GM19438 (cell line): ENCODE measurements around the gene H3-3A.
A peak's percentile ranks its signal among the peaks of the same experiment; 100 is the strongest.
"Not testable (repeated sequence)": the region's sequence is repeated elsewhere in the genome, so short reads cannot be mapped to it uniquely, and the experiment has no call there.

Experiments
- ATAC-seq: cut with Tn5 transposase; IDR thresholded peaks from one replicate; pipeline ENCODE4 v1.9.1; 2021; ENCODE audit warnings: low read depth; ENCODE audit not compliant: unreplicated experiment

H3-3A gene

DNA sequence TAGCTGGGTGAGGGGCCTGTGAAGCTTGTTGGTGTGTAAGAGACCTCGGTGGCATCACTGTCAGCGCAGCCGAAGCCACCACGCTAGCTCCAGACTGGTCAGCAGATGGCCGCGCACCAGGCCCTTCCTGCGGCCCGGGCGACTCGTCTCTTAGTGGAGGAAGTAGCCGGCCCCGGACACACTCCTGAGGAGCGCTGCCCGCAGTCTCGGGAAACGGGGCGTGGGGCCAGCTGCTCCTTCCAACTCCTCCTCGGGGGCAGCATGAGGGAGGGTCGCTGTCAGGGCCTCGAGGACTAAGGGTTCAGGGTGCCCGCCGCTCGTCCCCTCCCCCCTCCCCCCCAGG lies 20.4 kb downstream of the H3-3A start:
- ATAC-seq: peak; percentile 34

DNA sequence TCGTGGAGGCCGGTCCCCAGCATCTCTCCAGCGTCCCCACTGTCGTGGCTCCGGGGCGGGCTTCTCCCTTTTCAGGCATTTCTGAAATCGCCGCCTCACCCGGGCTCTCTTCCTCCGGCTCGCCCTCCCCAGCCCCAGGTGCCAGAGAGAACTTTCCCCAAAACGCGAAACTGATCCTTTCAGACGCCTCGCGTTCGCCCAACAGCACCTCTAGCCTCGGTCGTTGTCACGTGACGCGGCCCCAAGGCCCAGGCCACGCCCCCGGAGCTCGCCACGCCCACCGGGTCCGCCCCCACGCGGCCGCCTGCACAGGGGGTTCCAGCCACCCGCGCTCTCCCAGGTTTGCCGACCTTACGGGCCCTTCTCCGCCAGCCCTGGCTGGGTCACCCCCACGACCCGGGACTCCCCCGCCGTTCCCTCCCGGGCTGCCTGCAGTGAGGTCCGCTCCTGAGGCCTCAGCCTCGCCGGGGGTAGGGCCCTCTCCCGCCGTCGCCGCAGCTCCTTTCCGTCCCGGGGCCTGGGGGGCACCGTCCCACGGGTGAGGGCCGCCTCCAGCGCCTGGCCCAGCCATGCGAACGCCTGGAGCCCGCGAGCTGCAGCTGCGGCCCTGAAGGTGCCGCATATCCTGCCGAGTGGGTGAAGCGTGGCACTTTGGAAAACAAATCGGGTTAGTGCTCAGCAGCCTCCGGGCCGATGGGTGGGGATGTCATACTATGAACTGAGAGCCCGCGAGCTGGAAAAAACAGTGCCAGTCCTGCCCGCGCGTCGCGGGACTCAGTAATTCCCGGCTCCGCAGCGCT lies 21.0 kb downstream of the H3-3A start:
- ATAC-seq: peak; percentile 93

DNA sequence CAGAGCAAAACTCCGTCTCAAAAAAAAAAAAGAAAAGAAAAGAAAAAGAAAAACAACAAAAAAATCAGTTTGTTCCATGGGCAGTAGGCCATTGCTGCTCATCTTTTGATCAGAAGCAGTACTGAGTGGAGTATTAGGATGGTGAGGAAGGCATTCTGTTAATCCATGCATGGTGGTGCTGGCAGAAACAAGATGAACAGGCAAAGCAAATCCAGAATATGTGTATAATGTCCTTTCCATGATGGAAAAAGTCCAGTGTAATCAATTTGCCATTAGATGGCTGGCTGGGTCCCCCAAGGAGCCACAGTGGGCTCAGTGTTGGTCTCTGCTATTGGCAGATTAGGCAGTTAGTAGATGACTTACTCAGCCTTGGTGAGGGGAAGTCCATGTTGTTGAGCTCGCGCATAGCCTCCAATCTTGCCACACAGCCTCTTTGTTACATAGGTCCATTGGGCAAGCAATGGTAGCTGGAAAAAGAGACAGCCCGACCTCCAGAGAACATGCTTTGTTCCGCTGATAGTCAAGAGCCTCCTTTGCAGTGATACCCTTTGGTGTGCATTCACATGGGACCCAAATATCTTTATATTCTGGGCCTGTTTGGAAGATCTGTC lies 23.3 kb downstream of the H3-3A start:
- ATAC-seq: no peak

DNA sequence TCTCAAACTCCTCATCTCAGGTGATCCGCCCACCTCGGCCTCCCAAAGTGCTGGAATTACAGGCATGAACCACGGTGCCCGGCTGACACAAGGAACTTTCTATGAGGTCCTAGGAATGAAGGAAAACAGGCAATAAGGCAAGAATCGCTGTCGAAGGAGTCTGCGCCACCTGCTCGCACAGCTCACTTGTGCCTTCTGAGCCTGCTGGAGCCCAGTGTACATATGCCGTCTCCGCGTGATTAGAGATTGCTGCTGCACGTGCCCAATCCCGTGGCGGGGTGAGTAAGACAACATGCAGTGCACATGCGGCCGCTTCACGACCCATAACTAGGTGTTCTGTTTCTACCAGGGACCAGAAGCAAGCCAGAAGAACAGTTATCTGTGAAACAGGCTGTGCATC lies 24.3 kb downstream of the H3-3A start:
- ATAC-seq: no peak

DNA sequence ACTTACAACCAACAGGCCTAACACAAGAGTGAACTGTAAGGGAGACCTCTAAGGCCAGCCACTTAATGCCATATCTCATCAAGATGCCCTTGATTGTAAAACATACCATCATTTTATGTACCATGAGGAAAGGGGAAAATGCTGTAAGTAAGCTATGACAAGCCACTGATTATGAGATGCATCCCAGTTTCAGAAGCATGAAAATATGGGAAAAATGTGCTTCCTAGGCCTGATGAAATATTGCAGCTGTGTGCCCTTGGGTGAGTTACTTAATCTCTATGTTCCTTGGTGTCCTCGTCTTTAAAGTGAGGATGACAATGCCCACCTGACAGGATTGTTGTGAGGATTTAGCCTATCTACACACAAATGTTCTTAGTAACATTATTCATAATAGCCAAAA lies 28.9 kb downstream of the H3-3A start:
- no peak for ATAC-seq

DNA sequence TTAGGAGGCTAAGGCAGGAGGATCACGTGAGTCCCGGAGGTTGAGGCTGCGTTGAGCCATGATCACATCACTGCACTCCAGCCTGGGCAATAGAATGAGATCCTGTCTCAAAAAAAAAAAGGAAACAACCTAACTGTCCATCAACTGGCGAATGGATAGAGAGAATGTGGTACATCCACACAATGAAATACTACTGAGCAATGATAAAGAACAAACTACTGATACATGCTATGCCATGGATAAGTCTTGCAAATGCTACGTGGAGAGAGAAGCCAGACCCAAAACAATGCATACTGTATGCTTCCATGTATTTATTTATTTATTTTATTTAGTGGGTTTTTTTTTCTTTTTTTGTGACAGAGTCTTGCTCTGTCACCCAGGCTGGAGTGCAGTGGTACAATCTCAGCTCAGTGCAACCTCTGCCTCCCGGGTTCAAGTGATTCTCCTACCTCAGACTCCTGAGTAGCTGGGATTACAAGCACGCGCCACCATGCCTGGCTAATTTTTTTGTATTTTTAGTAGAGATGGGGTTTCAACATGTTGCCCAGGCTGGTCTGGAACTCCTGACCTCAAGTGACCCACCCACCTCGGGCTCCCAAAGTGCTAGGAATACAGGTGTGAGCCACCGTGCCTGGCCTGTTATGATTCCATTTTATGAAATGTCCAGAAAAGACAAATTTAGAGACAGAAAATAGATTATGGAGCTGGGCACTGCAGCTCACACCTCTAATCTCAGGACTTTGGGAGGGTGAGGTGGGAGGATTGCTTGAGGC lies 29.7 kb downstream of the H3-3A start:
- not testable (repeated sequence) for ATAC-seq

DNA sequence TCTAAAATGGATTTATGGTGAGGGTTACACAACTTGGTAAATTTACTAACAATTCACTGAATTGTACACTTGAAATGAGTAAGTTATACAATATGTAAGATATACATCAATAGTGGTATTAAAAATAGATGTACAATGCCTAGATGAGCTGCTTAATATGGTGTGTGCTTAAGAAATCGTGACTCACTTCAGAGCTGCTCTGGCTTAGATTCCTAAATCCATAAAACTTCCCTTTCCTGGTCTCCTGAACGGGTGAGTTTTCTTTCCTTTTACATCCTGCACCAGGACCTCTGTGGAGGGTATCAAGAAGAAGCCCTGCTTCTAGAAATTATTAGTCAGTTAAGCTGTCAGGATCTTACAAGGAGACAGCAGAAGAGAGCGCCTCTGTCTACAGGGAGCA lies 30.4 kb downstream of the H3-3A start:
- no peak for ATAC-seq

DNA sequence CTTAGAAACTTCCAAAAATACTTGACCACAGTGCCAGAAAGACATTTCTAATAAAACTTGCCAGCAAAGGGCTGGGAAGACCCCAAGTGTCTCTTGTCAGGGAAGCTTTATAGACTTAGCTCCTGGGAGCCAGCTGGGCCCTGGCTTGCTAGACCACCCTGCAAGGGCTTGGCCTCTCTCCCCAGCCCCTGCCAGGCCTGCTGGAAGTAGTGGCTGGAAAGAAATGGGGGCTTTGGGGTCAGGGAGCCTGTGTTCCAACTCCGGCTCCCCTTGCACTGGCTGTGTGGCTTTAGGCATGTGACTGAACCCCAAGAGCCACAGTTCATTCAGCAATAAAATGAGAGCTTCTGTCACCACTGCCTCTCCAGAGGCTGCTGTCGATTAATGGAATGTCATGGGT lies 31.1 kb downstream of the H3-3A start:
- ATAC-seq: no peak

DNA sequence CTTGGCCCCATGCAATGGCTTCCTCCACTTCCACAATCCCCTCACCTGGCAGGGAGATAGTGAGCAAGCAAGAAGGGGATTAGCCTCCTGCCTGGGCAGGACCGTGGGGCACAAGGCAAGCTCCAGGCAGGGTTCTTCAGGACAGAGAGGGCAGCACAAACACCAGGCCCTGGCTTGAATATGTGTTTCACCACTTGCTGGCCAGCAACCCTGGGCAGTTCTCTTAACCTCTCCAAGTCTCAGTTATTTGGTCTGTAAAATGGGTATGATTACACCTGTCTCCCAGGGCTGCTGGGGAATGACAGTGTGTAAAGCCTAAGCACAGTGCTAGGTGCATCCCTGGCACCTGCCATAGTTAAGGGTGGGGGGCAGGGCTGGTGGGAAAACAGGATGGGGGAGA lies 31.9 kb downstream of the H3-3A start:
- ATAC-seq: no peak

DNA sequence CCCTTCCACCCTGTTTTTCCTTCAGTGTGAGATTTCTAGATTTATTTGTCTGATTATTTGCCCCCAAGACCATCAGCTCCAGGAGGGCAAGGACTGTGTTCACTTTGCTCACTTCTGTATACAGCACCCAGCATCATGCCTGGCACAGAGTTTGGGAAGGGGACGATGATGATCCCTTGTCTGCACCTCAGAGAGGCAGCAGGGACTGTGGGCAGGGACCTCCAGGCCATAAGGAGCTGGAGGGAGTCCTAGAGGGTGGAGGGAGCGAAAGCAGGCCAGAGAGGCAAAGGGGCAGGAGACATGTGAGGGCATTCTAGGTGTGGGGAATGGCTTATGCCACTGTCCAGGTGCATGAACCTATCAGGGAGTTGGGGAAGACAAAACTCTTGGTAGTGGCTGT lies 32.8 kb downstream of the H3-3A start:
- no peak for ATAC-seq

DNA sequence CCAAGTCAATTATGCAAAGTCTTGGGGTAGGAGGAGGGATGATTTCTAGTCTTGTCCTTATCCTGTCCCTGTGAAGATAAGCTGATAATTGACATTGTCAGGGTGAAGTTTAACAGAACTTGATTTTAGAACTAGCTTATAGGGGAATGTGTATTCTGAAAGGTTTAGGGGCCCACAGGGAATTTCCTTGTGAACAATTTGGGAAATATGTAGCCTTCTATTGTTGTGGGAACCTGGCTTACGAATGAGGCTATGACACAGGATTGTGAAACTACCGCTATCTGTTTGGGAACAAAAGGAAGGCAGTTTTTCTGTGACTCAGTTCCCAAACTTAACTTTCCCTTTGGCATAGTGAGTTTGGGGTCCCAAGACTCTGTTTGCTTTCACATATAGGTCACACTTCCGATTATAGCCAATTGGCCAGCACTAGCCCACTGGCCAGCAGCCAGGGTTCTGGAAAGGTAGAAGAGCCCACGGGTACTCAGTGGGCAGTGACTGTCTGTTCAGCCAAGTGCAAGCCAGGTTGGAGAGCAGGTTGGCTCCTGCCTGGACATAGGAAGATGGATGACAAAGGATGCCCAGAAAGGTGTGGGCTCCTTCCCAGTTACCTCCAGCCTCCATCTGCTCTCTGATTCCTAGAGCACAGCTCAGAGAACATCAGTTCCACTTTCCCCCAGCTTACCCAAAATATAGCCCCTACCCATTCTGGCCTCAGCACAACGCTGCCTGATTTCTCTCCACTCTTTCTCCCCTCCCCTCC lies 35.5 kb downstream of the H3-3A start:
- ATAC-seq: no peak

DNA sequence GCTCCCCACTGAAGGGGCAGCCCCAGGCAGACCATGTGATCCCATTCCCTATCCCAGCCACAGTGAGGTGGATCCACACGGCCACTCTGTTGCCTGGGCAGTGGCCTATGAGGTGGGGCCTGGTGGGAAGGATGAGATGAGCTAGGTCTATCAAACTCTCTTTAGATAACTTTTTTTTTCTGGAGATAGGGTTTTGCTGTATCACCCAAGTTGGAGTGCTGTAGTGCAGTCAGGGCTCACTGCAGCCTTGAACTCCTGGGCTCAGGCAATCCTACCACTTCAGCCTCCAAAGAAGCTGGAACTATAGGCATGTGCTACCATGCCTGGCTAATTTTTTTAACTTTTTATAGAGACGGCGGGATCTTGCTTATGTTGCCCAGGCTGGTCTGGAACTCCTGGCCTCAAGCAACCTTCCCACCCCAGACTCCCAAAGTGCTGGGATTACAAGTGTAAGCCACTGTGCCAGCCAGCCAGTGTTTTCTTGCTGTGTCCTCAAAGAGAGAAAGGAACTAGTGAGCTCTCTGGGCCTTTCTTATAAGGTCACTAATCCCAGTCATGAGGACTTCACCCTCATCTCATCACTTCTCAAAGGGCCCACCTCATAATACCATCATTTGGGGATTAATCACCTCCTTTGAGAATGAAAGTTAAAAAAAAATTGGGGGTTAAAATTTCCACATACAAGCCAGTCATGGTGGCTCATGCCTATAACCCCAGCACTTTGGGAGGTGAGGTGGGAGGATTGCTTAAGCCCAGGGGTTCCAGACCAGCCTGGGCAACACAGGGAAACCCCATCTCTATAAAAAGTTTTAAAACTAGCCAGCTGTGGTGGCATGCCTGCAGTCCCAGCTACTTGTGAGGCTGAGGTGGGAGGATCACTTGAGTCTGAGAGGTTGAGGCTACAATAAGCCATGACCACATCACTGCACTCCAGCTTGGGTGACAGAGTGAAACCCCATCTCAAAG lies 36.6 kb downstream of the H3-3A start:
- no peak for ATAC-seq

DNA sequence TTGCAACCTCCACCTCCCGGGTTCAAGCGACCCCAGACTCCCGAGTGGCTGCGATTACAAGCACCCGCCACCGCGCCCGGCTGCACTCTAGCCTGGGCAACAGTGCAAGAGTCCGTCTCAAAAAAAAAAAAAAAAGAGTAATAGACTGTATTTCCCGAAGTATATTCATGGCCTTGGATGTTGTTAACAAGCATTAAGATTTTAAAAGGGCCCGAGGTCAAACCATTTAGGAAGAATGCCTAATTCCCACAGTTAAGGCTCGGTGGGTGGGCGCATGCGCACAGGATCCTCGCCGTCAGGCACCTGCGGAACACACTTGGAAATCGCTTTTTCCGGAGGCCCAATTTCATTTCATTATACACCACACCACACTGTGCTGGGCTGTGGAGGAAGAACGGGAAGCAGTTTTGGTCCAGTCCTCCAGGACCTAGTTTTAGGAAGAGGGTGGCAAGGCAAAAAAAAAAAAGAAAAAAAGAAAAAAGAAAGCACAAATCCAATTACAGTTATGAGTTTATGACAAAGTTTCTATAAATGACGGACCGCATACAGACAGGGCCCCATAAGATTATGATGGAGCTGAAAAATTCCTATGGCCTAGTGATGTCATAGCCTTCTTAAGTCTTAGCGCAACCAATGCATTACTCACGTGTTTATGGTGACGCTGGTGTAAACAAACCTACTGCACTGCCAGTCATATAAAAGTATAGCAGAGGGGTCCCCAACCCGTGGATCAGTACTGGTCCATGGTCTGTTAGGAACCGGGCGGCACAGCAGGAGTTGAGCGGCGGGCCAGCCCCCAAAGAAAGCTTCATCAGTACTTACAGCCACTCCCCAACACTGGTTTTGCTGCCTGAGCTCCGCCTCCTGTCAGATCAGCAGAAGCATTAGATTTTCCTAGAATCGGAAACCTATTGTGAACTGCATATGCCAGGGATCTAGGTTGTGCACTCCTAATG lies 38.2 kb downstream of the H3-3A start:
- no peak for ATAC-seq

DNA sequence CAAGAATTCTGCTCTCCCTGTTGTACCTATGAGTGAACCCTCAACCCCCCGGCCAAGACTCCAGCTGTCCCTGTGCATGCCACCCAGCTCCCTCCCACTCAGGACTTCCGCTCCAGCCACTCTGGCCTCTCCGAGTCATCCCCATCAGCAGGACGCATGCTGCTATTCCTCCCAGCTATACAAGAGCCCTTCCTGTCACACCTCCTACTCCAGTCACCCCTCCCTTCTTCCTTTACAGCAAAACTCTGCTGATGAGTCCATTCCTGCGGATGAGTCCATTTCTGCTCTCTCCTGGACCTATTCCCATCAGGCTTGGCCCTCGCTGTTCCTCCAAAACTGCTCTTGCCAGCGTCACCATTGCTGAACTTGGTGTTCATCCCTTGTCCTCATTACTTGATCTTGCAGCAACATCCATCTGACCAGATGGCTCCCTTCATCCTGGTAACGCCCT lies 42.2 kb downstream of the H3-3A start:
- ATAC-seq: no peak

DNA sequence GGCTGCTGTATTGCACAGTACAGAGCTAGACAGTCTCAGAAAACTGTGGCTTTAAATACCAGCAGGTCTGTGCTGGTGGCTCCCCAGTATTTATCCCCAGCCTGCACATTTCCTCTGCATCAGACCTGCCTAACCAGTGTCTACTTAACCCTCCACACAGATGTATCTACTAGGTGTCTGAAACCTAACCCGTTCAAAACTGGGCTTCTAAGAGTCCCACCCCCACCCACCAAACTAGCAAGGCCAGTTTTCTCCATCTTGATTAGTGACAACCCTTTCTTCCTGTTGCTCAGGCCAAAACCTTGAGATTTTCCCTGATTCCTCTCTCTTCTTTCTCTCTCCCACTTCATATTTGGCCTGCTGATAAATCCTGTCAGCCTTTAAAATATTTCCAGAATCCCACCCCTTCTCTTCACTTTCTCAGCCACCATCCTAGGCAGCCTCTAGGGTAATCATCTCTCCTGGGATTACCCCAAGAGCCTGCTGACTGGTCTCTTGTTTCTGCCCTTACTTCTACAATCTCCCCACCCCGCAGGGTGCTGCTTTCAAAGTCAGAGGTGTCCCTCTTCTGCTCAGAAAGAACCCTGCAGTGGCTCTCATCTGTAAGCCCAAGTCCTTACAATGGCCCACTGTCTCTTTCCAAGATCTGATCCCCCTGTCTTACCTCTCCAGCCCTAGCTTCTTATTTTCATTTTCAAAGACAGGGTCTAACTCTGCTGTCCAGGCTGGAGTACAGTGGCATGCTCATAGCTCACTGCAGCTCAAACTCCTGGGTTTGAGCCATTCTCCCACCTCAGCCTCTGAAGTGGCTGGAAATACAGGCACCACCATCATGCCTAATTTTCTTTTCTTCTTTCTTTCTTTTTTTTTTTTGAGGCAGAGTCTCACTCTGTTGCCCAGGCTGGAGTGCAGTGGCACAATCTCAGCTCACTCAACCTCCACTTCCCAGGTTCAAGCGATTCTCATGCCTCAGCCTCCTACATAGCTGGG lies 45.2 kb downstream of the H3-3A start:
- ATAC-seq: no peak

DNA sequence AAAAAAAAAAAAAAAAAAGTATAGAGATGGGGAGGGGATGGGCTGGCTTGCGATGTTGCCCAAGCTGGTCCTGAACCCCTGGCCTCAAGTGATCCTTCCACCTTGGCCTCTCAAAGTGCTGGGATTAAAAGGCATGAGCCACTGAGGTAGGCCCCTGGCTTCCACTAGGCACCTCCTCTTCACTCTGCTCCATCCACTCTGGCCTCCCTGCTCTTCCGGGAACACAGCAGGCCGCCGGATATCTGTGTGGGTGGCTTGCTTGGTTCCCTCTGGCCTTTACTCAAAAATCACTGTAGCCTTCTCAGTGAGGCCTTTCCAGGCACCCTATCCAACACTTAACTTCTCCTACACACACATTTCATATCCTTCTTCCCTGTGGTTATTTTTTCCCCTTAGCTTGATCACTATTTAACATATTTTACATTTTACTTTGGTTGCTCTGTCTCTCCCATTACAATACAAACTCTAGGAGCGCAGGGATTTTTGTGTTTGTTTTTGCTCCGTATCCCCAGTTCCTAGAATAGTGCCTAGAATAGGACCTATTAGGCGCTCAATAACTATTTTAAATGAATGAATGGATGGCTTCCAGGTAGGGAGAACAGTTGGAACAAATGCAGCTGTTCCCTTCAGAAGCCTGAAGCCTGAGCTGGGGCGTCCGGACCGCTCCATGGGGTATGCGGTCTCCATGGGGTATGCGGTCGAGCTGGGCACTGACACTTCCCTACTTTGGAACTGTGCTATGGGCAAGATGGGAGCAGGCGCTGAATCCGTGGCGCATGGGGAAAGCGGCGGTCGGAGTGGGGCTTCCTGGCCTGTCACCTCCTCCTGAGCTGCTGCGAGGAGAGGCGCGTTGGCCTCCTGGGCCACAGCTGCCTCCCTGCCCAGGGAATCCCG lies 46.7 kb downstream of the H3-3A start:
- ATAC-seq: peak; percentile 16
